Measurements from ENCODE around the gene CDH13.

DNA sequence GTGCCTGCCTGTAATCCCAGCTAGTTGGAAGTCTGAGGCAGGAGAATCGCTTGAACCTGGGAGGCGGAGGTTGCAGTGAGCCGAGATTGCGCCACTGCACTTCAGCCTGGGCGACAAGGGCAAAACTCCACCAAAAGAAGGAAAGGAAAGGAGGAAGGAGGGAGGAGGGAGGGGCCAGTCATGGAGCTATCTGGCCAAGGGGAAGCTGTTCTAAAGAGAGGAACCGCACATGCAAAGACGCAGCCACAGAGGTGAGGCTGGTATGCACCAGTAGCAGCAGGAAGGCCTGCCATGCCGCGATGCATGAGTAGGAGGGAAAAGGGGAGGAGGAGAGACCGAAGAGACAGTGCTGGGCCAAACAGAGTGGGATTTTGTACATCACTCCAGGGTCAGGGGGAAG is 1216.9 kb downstream of the CDH13 start:
- TF ChIP-seq GATA3 (IDR thresholded peaks at IDR 0.05; ENCODE audit: low read depth, low read length): no peak
- no peak for TF ChIP-seq GATA2 (IDR thresholded peaks at IDR 0.05; ENCODE audit: low read depth, low read length)

Data from SH-SY5Y (cell line).